HG02571 (cell line): ENCODE results near the gene TANGO2.

Source experiments
- ATAC-seq: cut with Tn5 transposase; IDR thresholded peaks from one replicate; pipeline ENCODE4 v1.9.1; 2021; ENCODE audit warnings: mild to moderate bottlenecking, moderate library complexity; ENCODE audit not compliant: unreplicated experiment

Gene TANGO2

GRCh38 chr22:20096574-20097420 lies 75.9 kb downstream of the TANGO2 start:
- ATAC-seq: no peak

GRCh38 chr22:20099099-20099711 lies 78.3 kb downstream of the TANGO2 start:
- no peak for ATAC-seq

- ATAC-seq: no peak
These were observed 80.7 kb downstream of the TANGO2 start for GRCh38 chr22:20101638-20102037.

DNA sequence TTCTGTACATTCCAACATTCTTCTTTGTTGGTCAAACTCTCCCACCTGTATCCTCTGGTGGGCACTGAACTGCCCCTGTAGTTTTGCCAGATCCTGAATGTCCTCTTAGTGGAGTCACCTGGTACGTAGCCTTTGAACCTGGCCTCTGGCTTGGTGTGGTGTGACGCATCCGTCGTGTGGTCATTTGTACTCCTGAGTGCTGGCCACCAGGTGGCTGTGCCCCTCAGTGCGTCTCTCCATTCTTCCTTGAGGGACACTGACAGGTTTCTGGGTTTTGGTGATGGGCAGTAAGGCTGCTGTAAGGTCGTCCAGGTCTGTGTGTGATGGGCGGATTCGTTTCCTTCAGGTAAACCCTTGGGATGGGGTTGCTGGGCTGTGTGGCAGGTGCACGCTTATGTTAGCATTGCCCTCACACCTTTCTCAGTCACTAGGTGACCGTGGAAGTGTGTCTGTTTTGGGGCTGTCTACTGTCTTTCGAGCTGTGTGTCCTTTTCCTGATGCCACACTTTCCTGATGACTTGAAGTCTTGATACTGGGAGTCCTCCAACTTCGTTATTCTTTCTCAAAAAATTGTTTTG lies 81.4 kb downstream of the TANGO2 start:
- no peak for ATAC-seq

DNA sequence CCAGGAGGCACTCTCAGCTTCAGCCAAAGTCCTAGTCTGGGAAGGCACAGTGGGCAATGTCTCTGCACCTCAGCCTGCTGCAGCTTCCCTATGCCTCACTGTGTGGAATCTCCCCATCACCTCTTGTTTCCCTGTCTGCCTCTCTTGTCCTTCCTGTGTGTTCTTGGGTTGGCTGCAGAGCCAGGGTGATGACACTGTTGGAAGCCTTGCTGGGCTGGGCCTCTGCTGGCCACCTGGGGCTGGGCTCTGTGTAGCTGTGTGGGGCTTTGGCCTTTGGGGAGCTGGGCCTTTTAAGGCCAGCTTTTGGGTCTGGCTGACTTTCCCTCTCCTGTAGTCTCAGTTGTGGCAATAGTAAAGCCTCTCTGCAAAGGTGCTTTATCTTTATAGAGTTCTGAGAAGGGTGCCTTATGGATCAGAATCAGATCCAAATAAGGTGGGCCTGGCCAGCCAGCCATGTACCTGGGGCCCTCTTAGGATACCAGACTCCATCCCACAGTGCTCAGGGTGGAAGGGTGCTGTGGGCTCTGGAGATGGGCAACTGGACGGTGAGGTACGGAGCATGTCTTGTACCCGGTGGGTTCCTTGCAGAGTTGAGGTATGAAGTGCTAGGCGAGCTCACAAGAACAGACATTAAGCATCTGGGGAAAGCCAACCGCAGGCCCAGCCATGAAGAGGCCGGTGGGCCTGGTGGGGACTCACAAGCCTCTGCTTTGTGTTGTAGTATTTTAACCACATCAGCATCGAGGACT lies 84.7 kb downstream of the TANGO2 start:
- no peak for ATAC-seq

GRCh38 chr22:20106205-20106848 lies 85.4 kb downstream of the TANGO2 start:
- no peak for ATAC-seq

- no peak for ATAC-seq
These were observed 85.9 kb downstream of the TANGO2 start for GRCh38 chr22:20106849-20107237.

- ATAC-seq: no peak
These were observed 86.6 kb downstream of the TANGO2 start for GRCh38 chr22:20107471-20107901.

- no peak for ATAC-seq
These were observed 87.2 kb downstream of the TANGO2 start for GRCh38 chr22:20107951-20108756.

- ATAC-seq: no peak
These were observed 87.9 kb downstream of the TANGO2 start for GRCh38 chr22:20108757-20109230.

GRCh38 chr22:20109411-20110358 lies 88.8 kb downstream of the TANGO2 start:
- ATAC-seq: no peak

GRCh38 chr22:20110359-20110985 lies 89.6 kb downstream of the TANGO2 start:
- ATAC-seq: no peak

DNA sequence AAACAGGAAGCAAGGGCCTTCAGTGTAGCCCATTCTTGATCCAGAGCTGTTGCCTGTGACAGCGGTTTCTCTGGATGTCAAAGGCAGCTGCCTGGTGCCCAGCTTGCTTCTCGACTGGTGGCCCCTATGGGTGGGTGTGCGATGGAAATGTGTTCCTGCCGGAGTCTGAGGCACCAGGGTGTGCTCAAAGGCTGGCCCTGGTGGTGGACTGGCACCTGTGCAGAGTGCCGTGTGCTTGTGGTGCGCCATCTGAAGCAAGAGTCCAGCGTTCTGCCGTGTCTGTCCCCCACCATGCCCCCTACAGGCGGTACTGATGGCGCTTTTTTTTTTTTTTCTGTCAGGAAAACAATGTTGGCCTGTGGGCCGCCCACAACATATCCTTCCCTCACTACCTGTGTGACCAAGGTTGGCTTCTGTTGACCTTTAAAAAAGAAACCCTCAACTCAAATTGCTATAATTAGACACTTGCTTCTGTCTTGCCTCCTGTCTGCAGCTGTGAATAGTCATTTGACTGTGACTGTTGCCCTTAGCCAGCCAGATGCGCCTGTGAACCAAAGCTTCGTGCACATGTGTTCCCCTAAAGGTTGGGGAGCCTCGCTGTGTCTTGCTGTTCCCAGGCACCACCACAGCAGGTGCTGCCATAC lies 90.3 kb downstream of the TANGO2 start:
- ATAC-seq: no peak

DNA sequence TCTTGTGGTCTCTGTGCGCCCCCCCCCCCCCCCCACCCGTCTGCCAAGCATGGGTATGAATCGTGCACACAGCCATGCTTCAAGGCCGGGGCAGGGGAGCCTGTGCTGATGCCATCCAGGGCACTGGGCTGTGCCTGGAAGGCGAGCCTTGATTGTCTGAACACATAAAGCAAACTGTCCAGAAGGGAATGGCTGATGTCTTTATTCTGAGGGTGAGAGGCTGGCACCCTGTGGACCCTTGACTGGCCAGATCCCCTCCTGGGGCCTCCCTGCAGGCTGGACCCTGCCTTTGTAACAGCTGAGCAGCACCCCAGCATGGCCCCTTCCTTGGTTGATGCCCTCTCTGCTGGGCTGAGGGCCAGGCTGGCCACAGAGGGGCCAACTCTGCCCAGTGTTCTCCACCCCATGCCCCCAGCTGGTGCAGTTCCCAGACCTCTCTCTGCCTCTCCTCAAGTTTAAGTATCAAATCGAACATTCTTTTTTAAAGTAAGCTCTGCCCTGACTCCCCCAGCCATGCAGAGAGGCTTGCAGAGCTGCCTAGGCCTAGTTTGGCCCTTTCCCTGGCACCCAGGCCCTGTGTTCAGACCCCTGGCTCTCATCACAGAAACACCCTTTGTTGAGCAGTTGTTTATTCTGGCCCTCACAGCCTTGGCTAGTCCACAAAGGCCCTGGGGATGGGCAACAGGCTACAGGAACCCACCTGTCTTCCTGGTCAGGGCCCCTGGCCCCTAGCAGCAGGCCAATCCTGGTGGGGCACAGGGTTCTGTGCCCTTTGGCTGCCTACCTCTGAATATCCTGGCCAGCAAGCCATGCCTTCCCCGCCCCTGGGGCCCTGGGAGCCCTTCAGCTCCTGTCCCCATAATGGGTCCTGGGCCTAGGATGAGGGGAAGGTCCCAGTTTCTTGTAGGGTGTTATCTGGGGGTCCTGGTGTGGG lies 91.0 kb downstream of the TANGO2 start:
- no peak for ATAC-seq

DNA sequence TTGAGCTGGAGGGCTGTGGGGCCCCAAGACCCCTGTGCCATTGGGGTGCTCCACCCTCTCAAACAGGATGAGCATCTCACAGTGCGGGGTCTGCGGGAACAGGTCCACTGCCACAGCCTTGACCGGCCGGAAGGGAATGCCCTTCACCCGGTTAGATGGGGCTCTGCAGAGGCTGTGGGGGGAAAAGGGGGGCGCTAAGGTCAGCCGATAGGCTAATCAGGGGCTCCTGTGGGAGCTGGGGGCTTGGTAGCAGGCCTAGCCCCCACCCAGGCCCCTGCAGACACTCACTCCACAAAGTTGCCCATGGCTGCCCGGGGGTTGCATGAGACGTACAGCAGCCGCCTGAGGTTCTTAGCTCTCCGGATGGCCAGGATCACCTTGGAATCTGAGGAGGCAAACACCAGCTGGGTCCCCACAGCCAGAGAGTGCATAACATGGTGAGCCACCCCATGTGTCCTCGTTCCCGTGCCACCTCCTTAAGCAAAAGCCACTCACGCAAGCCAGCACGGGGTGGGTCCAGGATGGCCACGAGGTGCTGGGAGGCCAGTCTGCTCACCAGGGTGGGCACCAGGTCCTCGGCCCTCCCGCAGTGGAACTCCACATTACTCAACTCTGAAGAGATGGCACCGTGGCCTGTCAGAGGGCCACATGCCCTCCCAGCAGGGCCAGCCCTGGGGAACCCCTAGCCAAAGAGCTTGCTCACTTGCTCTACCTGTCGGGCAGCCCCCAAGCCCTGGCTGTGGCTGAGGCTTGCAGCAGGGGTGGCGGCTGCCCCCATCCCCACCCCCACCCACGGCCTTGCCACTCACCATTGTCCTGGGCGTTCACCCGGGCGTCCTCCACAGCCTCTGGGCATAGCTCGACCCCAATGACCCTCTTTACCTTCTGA lies 92.0 kb downstream of the TANGO2 start:
- ATAC-seq: no peak
